NK-92 (cell line): Measurements from ENCODE around the gene MORC4.

ENCODE experiments used
- DNase-seq: peaks from one replicate; lab custom pipeline; 2025; ENCODE audit not compliant: unreplicated experiment; lab: John Stamatoyannopoulos, UW

The MORC4 gene

GRCh38 chrX:106954041-106954440 lies 46.0 kb downstream of the MORC4 start:
- DNase-seq = no peak

GRCh38 chrX:106952988-106953387 lies 47.0 kb downstream of the MORC4 start:
- no peak for DNase-seq

GRCh38 chrX:106952538-106952937 lies 47.5 kb downstream of the MORC4 start:
- DNase-seq = no peak

- no peak for DNase-seq
Observed at GRCh38 chrX:106952089-106952488, 47.9 kb downstream of the MORC4 start.

DNA sequence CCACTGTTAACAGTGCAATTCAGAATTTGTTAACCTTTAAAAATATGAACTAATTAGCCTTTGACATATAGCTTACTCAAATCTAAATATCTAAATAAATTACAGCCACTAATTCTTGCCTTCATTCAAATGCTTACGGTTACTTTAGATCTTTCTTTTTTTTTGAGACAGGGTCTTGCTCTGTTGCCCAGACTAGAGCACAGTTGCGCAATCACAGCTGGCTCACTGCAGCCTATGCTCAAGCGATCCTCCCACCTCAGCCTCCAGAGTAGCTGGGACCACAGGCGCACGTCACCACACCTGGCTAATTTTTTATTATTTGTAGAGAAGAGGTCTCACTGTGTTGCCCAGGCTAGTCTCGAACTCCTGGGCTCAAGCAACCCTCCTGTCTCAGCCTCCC lies 48.8 kb downstream of the MORC4 start:
- DNase-seq = no peak

DNA sequence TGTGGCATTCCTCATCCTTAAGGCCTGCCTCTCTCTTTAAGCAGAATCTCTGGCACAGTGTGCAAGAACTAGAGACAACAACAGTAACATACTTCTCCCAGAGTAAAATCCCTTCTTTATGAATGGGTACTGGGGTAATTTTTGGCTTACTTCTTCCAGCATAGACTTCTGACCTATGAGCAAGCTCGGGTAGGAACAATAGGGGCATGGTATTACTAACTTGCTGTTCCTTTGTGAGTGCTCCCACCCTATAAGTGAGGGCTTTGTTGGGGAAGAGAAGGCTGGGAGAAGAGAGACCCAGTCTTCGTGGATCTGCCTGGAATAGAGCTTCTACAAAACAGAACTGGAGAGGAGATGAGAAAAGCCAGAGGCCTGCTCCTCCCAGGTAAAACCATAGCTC lies 49.6 kb downstream of the MORC4 start:
- DNase-seq = no peak

DNA sequence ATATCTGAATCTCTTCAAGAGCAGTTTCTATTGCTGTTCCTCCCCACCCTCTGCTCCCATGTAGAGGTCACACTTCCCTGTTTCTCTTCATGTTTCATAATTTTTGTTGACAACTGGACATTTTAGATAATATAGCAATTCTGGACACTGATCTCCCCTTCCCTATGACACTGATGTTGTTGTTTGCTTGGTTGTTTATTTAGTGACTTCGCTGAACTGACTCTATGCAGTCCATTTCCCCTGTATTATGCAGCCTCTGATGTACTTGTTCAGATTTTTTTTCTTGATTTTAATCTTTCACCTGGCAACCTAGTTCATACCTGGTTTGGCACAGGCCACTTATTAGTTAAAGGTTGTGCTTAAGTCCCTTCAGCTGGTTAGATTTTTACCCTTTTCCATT lies 50.6 kb downstream of the MORC4 start:
- no peak for DNase-seq

DNA sequence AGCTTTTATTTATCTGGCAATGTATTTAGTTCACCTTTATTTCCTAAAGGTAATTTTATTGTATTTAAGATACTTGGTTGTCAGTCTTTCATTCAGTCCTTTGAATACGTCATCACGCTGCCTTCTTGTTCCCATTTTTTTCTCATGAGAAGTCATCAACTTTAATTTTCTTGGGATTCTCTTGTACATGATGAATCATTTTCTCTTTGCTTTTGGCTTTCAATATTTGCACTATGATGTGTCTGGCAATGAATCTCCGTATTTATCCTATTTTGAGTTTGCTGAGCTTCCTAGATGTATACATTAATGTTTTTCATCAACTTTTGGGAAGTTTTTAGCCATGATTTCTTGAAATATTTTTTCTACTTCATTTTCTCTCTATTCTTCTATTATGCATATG lies 51.4 kb downstream of the MORC4 start:
- no peak for DNase-seq

DNA sequence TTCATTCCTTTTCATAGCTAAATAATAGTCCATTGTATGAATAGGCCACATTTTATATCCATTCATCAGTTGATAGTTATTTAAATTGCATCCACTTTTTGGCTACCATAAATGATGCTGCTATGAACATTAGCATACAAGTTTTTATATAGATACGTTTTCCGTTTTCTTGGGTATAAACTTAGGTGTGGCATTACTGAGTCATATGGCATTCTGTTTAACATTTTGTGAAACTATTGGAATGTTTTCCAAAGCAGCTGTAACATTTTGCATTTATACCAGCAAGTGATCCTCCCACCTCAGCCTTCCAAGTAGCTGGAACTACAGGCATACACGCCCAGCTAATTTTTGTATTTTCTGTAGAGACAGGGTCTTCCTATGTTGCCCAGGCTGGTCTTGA lies 53.5 kb downstream of the MORC4 start:
- no peak for DNase-seq

DNA sequence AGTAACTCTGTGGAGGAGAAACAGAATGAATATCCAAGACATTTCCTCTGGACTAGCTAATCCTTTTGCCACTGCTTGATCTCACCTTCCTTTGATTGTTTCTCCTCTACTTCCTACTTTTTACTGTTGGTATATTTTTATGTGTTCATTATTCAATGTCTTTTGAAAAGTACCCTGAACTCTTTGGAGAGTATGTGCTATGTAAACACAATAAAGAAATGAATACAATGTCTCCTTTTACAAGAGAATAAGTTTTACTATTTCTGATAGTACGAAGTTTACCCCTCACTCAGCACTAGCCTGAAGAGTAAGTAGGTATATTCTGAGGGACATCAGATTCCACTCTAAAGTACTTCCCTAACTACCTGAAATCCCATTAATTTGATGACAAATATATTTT lies 59.9 kb downstream of the MORC4 start:
- no peak for DNase-seq

DNA sequence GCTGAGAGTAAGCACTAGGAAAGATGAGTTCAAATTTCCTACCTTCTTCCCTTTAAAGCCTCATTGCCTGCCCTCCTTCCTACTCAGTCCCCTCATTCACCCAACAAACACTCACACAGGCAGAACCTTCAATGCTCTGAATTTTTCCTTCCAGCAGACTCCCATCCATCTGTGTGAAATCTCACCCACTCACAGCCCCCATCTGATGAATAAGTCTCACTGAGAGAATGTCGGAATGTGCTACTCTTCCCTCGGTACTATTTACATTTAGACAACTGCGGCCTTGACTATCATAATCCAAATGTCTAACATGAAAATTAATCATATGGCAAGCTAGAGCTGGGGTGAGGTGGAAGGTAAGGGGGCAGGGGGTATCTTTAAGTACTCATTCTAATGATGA lies 60.4 kb downstream of the MORC4 start:
- no peak for DNase-seq

DNA sequence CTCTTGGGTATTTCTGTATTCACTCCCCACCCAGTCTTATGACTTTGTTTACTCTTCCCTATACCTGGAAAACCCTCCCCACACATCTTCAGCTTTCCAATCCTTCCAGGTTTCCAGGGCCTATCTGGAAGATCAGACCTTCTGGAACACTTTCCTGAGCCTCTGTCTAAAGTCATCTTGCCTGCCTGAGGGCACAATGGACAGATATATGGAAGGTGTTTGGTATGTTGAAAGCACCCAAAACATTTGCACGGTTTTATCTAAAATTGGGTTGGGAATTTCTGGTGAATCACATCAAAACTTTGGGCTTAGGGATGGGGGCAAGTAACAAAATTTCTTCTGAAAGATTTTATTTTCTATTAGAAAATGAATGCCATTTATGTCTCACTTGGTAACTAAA lies 63.8 kb downstream of the MORC4 start:
- DNase-seq = no peak

DNA sequence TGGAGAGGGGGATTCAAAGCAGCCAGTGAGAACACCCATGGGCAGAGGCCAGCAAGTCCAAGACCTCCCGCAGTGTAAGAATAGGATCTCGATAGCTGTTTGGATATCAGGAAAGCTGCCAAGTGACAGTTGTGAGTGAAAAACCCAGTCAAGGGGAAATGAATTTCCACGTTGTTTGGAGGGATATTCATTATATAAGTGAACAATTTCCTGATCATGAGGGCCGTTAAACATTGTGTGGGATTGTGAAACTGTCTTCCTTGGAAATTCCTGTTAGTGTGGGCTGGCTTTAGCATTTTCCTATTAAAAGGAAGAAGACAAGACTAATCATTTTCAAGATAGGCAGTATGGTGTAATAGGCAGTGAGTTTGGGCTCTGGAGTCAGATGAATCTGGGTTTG lies 64.8 kb downstream of the MORC4 start:
- DNase-seq = no peak

- DNase-seq = no peak
Observed at GRCh38 chrX:106933538-106933961, 66.5 kb downstream of the MORC4 start.

DNA sequence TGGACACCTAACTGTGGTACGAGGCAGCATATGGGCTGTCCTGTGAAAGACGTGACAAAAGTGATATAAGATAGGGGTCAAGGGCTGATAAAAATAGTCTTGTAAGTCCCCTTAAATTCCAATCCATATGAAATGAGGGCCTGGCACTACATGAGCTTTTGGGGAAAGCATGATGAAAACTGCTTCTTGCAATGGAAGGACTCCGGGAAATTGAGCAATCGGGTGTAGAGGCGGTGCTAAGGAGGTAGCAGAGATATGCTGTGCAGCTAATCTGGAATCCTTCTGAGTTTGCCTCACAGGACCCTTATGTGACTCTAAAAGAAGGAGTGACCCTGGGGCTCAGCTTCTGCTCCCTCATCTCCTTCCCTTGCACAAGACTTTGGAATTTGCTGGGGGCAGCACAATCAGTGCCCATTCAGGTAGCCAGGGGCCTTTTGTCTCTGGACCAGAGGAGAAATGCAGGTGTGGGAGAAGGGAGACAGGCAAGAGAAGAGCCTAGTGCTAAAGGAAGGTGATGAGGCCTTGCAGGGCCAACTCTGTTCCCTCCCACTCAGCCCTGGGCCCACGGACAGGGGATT lies 67.0 kb downstream of the MORC4 start:
- DNase-seq = no peak

- DNase-seq = no peak
Observed at GRCh38 chrX:106932492-106932923, 67.5 kb downstream of the MORC4 start.

- DNase-seq = no peak
Observed at GRCh38 chrX:106931831-106932491, 68.1 kb downstream of the MORC4 start.

GRCh38 chrX:106928227-106928626 lies 71.8 kb downstream of the MORC4 start:
- DNase-seq = no peak

DNA sequence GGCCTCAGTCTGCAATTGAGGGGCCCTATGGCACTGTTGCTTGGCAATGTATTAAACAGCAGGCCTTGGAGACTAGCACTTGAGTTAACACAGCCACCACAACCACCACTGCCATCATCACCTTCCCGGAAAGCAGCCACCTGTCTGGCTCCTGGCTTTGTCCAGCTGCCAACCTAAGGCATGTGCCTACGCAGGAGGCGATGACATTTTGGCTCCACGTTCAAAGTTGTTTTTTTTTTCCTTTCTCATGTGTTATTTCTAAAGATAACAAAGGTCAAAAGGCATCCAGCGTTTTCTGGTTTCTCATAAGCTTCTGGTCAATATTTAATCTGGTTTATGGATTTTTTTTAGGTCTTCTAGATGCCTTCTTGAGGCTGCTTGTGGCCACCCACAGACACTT lies 72.3 kb downstream of the MORC4 start:
- DNase-seq = no peak

GRCh38 chrX:106927023-106927422 lies 73.0 kb downstream of the MORC4 start:
- DNase-seq = no peak

DNA sequence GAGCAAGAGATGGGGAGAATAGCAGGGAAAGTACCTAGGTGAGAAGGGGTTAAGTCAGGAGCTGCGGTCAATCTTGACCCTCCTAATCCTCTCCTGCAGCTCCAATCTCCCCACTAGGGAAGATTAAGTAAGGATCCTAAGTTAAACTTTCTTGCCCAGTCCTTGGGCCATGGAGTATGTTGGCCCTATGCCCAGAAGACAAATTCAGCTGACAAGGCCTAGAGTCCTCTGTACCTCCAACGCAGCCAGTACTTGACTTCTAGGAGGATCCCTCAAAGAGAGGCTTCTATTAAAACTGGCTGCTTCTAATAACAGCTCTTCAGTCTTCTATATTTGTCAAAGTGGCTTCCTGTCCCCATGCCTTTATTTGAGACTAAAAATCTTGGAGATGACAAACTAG lies 78.4 kb downstream of the MORC4 start:
- DNase-seq = no peak

- no peak for DNase-seq
Observed at GRCh38 chrX:106919932-106920452, 80.0 kb downstream of the MORC4 start, which contains the start of gene CLDN2. Gene CLDN2 (plus strand): TSS chrX:106920402. CDS start chrX:106928229, 7,827 bp downstream.
